ENCODE measurements around the gene SEMA4B. TPM values are rescaled to one million over a fixed set of nuclear protein-coding genes. Genes with fewer than 3 reads are reported as not detected.

SEMA4B gene
- total and polyA plus RNA-seq, 2 of the 8 experiments (the other 6 are each of a cell fraction or from before 2014, with no cell fraction given) = 42.7 to 43.0 TPM

- Histone ChIP-seq H2BK15ac (ENCODE audit: low read length) (no peak overlapping the region), H3K4ac (replicated peaks; ENCODE audit: insufficient read length, low read depth, low read length) (no peak overlapping the region), H3K9me3 (ENCODE audit: insufficient read depth in 2 of 2, low read depth in 1 of 2, low read length in 1 of 2) (no peaks in the 10 kb centered on the region), H3K27ac (ENCODE audit: low read depth, low read length) (no peak overlapping the region), H3K27me3 (replicated peaks in 1 of 4; ENCODE audit: control insufficient read depth in 3 of 4, extremely low read depth in 1 of 4, insufficient read depth in 3 of 4, low read length in 3 of 4) (no peaks in the 10 kb centered on the region), H3K79me2 (ENCODE audit: control insufficient read depth in 1 of 2, insufficient read depth in 2 of 2, low read length in 2 of 2) (no peaks in the 10 kb centered on the region), H2AFZ (ENCODE audit: low read length) (no peak overlapping the region), H2BK5ac (ENCODE audit: low read depth, low read length) (0 out of 2 replicates have a peak overlapping the region, but pooled peaks have one; percentile 9), H3K4me1 (replicated peaks in 1 of 4; ENCODE audit: control insufficient read depth in 3 of 4, insufficient read depth in 4 of 4, low read length in 3 of 4) (no peaks in the 10 kb centered on the region), H3K9ac (replicated peaks in 1 of 4; ENCODE audit: extremely low read depth in 1 of 4, low read depth in 3 of 4, low read length in 3 of 4) (no peak overlapping the region), H3K4me3 (ENCODE audit: extremely low read depth in 1 of 4, insufficient read depth in 2 of 4, low read depth in 3 of 4, low read length in 4 of 4) (no peak overlapping the region), H3K36me3 (ENCODE audit: control insufficient read depth in 2 of 4, insufficient read depth in 4 of 4, low read length in 3 of 4) (no peaks in the 10 kb centered on the region), H4K20me1 (replicated peaks in 1 of 2; ENCODE audit: control insufficient read depth in 1 of 2, insufficient read depth in 2 of 2, low read length in 2 of 2) (no peaks in the 10 kb centered on the region), H3K79me1 (ENCODE audit: low read depth, low read length) (no peaks in the 10 kb centered on the region), H2AK5ac (ENCODE audit: low read depth, low read length) (no peak overlapping the region), H4K91ac (replicated peaks; ENCODE audit: insufficient read length, low read length) (no peak overlapping the region), H3K56ac (replicated peaks; ENCODE audit: insufficient read length, low read depth, low read length) (no peak overlapping the region), H2BK20ac (ENCODE audit: low read length) (no peak overlapping the region), H3K18ac (ENCODE audit: extremely low read depth, low read length) (no peak overlapping the region), H4K5ac (ENCODE audit: insufficient read length, low read depth, low read length) (no peak overlapping the region), H3K14ac (ENCODE audit: insufficient read length) (no peak overlapping the region), H2BK120ac (replicated peaks; ENCODE audit: low read depth, low read length) (no peak overlapping the region), H2BK12ac (ENCODE audit: low read depth, low read length) (no peak overlapping the region), H3K4me2 (ENCODE audit: insufficient read depth in 1 of 2, low read depth in 2 of 2, low read length in 2 of 2) (no peak overlapping the region), H4K8ac (ENCODE audit: extremely low read depth, insufficient read depth, low read length) (no peak overlapping the region), H3K23me2 (ENCODE audit: low read depth, low read length) (no peaks in the 10 kb centered on the region), H3K23ac (ENCODE audit: insufficient read length) (no peak overlapping the region)
- FAIRE-seq = no peak
- POLR2A ChIA-PET (ENCODE audit: partially characterized antibody) = interaction anchor here (0.5 to 1.3 kb wide), 3 partner anchors 8 to 1418 kb away, joined by 3 to 4 read pairs (median 4); partner anchors contain the start of gene NGRN
- CTCF ChIA-PET (ENCODE audit: partially characterized antibody) = interaction anchor here (0.7 to 2.0 kb wide), 4 partner anchors 10 to 29 kb away, joined by 3 to 8 read pairs (median 4); no protein-coding TSS in a partner anchor
- no peak for DNase-seq (ENCODE audit: low read depth in 1 of 2, low spot score in 2 of 2)
- WGBS, 2 experiments (ENCODE audit: extremely low coverage in 1 of 2, insufficient coverage in 1 of 2, insufficient read length in 1 of 2, insufficient replicate concordance in 2 of 2, low coverage in 1 of 2, low lambda C conversion rate in 2 of 2, missing lambda C conversion rate in 1 of 2) = 93% methylated on average over 7 of the region's 7 CpGs; no CpG with 5 or more reads in 1 of the 2 experiments
- TF ChIP-seq CHD2 (IDR thresholded peaks at IDR 0.05; ENCODE audit: low read length) (no peak), KDM4A (IDR thresholded peaks at IDR 0.05; ENCODE audit: low read depth, low read length, severe bottlenecking) (no peak), SIRT6 (IDR thresholded peaks at IDR 0.05; ENCODE audit: low read length) (no peak), ATF2 (IDR thresholded peaks at IDR 0.05; ENCODE audit: low read length) (no peak), KDM1A (IDR thresholded peaks at IDR 0.05; ENCODE audit: borderline replicate concordance, low read length) (no peak), SAP30 (IDR thresholded peaks at IDR 0.05; ENCODE audit: insufficient read depth, insufficient replicate concordance, low read length) (no peak), USF2 (IDR thresholded peaks at IDR 0.05; ENCODE audit: low read length) (no peak), POU5F1 (IDR thresholded peaks at IDR 0.05; ENCODE audit: low read depth, low read length) (no peak), YY1 (IDR thresholded peaks at IDR 0.05; ENCODE audit: low read depth, low read length) (no peak), EGR1 (IDR thresholded peaks at IDR 0.05; ENCODE audit: borderline replicate concordance, low read depth, low read length) (no peak), ASH2L (IDR thresholded peaks at IDR 0.05; ENCODE audit: low read length) (no peak), SIX5 (IDR thresholded peaks at IDR 0.05; ENCODE audit: low read depth, low read length) (no peak)
Measured at GRCh38 chr15:90257776-90258175, 56.6 kb downstream of the SEMA4B start.
